Hippocampal formation (tissue), 2 donors: ENCODE data around the gene SIRPB1.
"Not testable (repeated sequence)": the region's sequence is repeated elsewhere in the genome, so short reads cannot be mapped to it uniquely, and the experiment has no call there.

Source experiments
- DNase-seq, 2 donors: peaks; one replicate each; lab custom pipeline; 2025; lab: John Stamatoyannopoulos, UW

The SIRPB1 gene

GRCh38 chr20:1619861-1620444 is at the start of gene SIRPB1:
SIRPB1 (minus strand) TSS chr20:1620009; CDS start chr20:1619944, 65 bp downstream.
- DNase-seq = no peak

- DNase-seq = no peak
Measured at GRCh38 chr20:1669304-1669703, 49.5 kb upstream of the SIRPB1 start.

DNA sequence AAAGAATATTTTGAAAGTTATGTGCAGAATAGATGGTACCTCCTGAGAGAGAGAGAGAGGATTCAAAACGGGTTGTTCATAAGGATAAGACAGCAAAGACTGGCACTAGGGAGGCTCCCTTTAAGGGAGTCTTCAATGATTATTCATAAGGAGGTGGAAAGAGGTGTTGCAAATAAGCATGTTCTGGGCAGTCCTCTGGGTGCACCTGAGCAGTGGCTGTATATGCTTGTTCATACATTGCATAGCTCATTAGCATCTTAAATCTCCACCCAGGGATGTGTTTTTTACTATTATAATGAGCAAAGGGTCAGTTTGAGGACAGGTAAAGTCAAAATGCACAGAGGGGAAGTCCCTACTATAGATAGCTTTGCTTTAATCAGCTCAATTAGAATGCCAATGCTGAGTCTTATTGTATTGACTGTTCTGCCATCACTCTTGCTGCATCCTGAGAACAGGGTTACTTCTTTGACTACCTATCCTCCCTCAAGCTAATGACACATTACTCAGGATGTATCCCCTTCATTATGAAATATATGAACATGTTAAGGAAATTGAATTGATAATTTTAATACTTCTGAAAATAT is 47.8 kb upstream of the SIRPB1 start:
- no peak for DNase-seq

- DNase-seq = no peak
Measured at GRCh38 chr20:1666802-1667201, 47.0 kb upstream of the SIRPB1 start.

GRCh38 chr20:1665345-1665744 is 45.5 kb upstream of the SIRPB1 start:
- DNase-seq = no peak

DNA sequence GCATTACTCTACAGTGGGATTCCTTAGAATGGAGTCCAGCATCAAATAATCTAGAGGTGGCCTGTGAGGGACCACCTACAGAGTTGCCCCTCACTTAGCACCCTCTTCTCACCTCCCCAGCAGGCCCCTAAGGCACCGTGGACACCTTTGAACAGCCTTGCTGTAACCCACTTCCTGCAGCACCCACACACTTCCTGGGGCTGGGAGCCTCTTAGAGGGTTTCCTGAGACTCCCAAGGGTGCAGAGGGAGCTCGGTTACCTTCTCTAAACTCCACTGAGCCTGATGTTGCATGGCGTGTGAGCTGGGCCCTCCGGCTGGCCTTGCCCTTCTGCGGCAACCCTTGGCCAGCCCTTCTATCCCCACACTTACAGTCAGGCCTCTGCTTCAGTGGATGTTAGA is 45.1 kb upstream of the SIRPB1 start:
- no peak for DNase-seq

DNA sequence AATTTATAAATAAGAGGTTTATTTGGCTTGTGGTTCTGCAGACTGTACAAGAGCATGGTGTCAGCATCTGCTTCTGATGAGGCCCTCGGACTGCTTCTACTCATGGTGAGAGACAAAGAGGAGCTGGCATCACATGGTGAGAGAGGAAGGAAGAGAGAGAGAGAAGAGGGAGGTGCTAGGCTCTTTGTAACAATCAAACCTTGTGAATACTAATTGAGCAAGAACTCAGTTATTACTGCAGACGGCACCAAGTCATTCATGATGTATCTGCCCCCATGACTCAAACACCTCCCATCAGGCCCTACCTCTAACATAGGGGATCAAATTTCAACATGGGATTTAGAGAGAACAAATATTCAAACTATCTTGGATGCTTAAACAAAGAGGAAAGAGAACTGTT is 44.1 kb upstream of the SIRPB1 start:
- DNase-seq = no peak

DNA sequence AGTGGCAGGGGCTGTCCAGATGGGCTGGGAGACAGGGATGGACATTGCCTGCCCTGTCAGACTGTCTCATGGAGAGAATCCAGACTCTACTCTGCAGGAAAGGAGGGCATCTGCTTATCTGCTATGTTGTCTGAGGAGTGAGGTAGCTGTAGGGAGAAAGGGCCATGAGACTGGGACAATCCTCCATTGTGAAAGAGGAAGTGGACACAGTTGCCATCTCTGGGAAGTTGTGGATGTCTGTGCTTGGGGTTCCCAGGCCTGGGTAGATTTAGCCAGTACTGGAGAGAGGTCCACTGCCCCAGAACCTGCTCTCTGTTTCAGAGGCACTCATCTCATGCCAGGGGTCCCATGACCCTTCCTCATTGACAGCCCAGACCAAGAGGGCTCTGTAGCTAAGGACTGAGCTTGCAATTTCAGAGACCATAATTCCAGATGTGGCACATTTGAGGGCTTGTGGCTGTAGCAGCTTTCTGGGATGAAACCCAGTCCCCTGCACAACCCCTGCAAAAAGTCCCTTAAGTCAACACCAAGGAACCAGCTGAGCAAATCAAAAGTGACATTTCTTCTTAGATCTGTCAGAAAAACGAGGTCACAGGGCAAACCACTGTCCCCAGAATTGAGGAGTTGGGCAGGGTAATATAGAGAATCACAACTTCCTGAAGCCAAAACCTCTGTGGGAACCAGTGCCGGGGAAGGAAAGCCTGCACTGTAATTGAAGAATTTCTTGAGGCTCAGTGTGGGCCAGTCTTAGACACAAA is 41.9 kb upstream of the SIRPB1 start:
- DNase-seq = no peak

GRCh38 chr20:1660246-1660645 is 40.4 kb upstream of the SIRPB1 start:
- DNase-seq = no peak

GRCh38 chr20:1657556-1658334 is 37.9 kb upstream of the SIRPB1 start, which contains the start of gene SIRPG:
SIRPG (minus strand) TSS chr20:1657779; CDS start chr20:1657714, 65 bp downstream.
- DNase-seq = no peak

GRCh38 chr20:1656844-1657243 is 37.0 kb upstream of the SIRPB1 start:
- no peak for DNase-seq

DNA sequence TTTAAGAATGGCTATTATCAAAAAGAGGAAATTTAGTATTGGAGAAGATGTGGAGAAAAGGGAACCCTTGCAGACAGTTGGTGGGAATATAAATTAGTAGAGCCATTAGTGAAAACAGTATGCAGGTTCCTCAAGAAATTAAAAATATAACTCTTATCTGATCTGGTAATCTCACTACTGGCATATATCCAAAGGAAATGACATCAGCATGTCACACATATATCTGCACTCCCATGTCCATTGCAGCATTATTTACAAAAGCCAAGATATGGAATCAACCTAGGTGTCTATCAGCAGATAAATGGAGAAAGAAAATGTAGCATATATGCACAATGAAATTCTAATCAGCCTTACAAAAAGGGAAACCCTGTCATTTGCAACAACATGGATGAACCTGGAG is 35.2 kb upstream of the SIRPB1 start:
- DNase-seq = no peak

GRCh38 chr20:1652960-1653359 is 33.2 kb upstream of the SIRPB1 start:
- no peak for DNase-seq

DNA sequence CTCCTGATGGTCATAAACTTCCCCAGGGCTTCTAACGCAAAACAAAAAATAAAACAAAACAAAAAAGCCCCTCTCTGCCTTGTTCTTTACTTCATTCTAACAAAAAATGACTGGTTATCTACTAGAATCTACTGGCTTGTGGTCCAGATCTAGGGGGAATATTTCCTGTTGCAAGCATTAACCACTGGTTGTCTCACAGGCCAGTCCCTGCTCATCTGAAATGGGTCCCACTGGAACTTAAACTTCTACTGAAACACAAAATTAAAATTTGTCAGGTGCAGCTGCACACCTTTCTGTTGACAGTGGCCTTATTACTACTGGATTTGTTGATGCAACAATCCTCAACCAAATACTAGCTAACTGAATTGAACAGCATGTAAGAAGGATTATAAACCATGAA is 32.3 kb upstream of the SIRPB1 start:
- no peak for DNase-seq

DNA sequence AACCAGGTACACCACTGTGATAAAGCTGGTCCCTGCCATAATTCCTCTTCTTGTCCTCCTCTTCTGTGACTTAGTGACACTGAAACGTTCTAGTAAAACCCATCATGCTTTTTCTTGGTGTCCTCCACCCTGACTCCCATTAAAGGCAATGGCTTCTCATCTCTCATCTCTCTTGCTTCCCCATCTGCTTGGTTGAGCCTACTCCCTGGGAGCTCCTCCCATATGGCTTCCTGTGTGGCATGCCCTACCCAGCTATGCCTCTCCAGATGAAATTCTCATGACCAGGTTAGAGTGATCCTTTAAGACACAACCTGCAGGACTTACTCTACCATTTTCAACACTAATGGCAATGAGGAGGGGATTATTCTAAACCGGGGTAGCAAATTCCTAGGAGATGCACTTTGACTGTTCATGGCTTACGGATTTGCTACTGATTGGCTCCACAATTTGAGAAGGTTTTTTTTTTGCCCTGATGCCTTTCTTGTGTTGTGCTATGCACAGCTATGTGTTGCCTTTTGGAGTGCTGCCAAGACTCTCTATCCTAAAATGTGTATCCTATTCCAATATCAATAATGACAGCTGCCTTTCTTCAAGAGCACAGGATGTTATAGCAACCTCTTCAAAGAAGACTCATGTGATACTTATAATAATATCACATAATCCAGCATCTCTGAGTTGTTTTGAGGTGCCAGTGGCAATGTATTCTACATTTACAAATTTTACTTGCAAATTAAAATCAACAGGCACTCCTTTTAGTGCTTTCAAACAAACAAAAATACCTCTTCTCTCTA is 31.7 kb upstream of the SIRPB1 start:
- DNase-seq = no peak

DNA sequence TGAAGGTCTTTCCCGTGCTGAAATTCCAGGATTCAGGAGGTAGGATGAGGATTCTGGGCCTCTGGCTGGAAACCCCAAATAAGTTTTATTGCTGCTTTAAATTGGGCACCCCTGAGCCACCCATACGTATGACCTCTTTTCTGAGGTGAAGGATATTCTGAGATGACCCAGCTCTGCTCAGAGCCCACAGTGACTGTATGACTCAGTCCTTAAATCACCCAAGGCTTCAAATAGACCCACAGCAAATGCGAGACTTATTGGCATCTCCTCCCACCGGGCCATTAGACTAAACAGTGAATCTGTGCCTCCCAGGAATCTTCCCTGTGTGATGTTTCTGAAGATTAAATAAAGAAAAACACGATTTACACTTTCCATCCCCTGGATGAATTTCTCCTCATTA is 28.3 kb upstream of the SIRPB1 start:
- no peak for DNase-seq

DNA sequence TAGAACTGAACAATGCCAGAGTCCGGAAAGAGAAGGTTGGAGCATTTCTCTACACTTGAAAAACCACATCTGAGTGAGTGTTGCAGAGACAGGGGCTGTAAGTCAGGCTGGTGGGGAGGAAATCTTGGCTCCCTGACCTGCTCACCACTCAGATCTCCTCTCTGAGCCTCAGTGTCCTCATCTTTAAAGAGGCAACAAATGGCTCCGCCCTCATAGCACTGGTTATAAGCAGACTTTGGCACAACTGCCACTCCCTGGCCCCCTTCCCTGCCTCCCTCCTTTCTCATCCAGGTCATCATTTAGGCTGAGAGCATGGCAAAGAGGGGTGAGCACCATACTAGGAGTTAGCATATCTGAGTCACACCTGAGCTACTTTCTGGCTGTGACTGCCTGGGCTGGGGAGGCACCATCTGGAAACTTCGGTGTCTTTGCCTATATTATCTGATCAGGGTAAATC is 27.2 kb upstream of the SIRPB1 start:
- no peak for DNase-seq

- DNase-seq = no peak
Measured at GRCh38 chr20:1644101-1644962, 24.5 kb upstream of the SIRPB1 start.

DNA sequence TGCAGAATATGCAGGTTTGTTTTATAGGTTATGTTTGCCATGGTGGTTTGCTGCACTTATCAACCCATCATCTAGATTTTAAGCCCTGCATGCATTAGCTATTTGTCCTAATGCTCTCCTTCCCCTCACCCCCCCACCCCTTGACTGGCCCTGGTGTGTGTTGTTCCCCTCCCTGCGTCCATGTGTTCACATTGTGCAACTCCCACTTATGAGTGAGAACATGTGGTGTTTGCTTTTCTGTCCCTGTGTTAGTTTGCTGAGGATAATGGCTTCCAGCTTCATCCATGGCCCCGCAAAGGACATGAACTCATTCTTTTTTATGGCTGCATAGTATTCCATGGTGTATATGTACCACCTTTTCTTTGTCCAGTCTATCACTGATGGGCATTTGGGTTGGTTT is 18.8 kb upstream of the SIRPB1 start:
- DNase-seq = not testable (repeated sequence)

- no peak for DNase-seq
Measured at GRCh38 chr20:1637755-1638154, 17.9 kb upstream of the SIRPB1 start.

DNA sequence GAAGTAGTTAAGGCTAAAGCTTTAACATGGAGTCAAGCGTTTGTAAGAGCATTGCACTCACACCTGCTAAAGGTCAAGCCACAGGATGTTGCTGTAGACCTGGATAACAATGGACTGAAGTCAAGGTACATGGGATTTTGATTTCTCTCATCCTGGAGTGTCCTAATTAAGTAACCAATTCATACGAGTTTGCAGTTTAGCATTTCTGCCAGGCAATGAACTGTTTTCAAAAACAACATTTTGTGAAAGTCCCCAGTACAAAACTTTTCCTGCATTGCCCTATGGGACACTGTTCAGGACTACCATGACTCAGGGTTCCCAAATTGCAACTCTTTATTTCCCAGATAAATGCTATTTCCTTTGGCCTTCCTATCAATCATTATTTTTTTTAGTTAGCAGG is 17.4 kb upstream of the SIRPB1 start:
- no peak for DNase-seq
